Measurements from ENCODE around the gene LIMA1. TPM values are rescaled to one million over a fixed set of nuclear protein-coding genes. Genes with fewer than 3 reads are reported as not detected.

The LIMA1 gene
- total RNA-seq, 4 donors from 2014 or later: 23.9 to 62.7 (median 37.2) TPM

- Histone ChIP-seq H3K4me1 (peaks cover 6 to 19% (median 12%) of the 10 kb centered on the region in 4 donors), H3K27ac (replicated peaks in 1 of 4) (no peak overlapping the region), H3K36me3 (peaks cover 29 to 89% (median 65%) of the 10 kb centered on the region in 4 donors), H3K4me3 (no peak overlapping the region), H3K27me3 (no peaks in the 10 kb centered on the region), H3K9me3 (no peaks in the 10 kb centered on the region)
- TF ChIP-seq CTCF (IDR thresholded peaks at IDR 0.05): no peak
- TF ChIP-seq EP300 (IDR thresholded peaks at IDR 0.05): no peak
- TF ChIP-seq POLR2A (IDR thresholded peaks at IDR 0.05; ENCODE audit: low read depth): no peak
- no peak for TF ChIP-seq POLR2AphosphoS5 (IDR thresholded peaks at IDR 0.05)
- no peak for DNase-seq (ENCODE audit: extremely low spot score)
- intact Hi-C loops (cut with DNase I): no loop called here
- 81% methylated on average over 4 of the region's 4 CpGs for WGBS
These were observed 154.0 kb downstream of the LIMA1 start for GRCh38 chr12:50129290-50129689.

DNA sequence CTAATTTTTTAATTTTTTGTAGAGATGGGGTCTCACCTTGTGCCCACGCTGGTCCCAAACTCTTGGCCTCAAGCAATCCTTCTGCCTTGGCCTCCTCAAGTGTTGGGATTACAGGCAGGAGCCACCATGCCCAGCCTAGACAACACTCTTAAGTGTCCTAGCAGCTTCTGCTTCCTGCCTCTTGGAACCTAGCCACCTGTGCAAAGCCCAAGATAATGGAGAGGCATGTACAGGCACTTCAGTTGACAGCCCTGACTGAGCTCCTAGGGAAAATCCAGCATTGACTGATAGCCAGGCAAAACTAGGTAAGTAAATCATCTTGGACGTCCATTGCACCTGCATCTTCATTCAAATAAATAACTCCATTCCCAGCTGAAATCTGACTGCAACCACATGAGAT, 155.8 kb downstream of the LIMA1 start:
- Histone ChIP-seq H3K9me3 (no peaks in the 10 kb centered on the region), H3K4me1 (peaks cover 6 to 18% (median 8%) of the 10 kb centered on the region in 4 donors), H3K27me3 (no peaks in the 10 kb centered on the region), H3K36me3 (peaks cover 16 to 86% (median 59%) of the 10 kb centered on the region in 4 donors), H3K27ac (replicated peaks in 1 of 4) (peak overlapping the region in 1 of 4 donors; percentile 7), H3K4me3 (no peak overlapping the region)
- intact Hi-C loops (cut with DNase I): no loop called here
- WGBS: 85% methylated on average over 2 of the region's 2 CpGs
- no peak for DNase-seq (ENCODE audit: extremely low spot score)
- TF ChIP-seq POLR2A (IDR thresholded peaks at IDR 0.05; ENCODE audit: low read depth) (no peak), CTCF (IDR thresholded peaks at IDR 0.05) (no peak), POLR2AphosphoS5 (IDR thresholded peaks at IDR 0.05) (no peak), EP300 (IDR thresholded peaks at IDR 0.05) (no peak)

Small RNA genes within 50 kb of the gene (small RNA-seq; reads per million reads assigned to genes)
- gene MIR1293 (0 reads per million in 3 donors), gene RNU6-1093P (0 reads per million in 3 donors)

Other genes starting within 250 kb of the LIMA1 start
- gene ASIC1, start 225.9 kb downstream of the LIMA1 start, total RNA-seq: 1 to 10 TPM in 3 of 4 donors, under 1 TPM in 1; 0.66 to 5.6 (median 2.9) TPM
- gene SMARCD1, start 198.2 kb downstream of the LIMA1 start, total RNA-seq: 10 to 100 TPM; 20.3 to 72.4 (median 45.2) TPM
- 1 to 10 TPM in 1 of 4 donors, under 1 TPM in 3; 0.17 to 2.5 (median 0.60) TPM for gene GPD1, start 179.5 kb downstream of the LIMA1 start, total RNA-seq
- gene COX14, start 171.3 kb downstream of the LIMA1 start, total RNA-seq: 100 to 1,000 TPM in 1 of 4 donors, 10 to 100 TPM in 3; 52.8 to 105 (median 87.6) TPM
- 10 to 100 TPM; 23.0 to 33.6 (median 27.5) TPM for gene CERS5, start 116.2 kb downstream of the LIMA1 start, total RNA-seq
- gene FAM186A, start 113.1 kb upstream of the LIMA1 start, total RNA-seq: not detected
- 10 to 100 TPM; 29.7 to 56.7 (median 39.9) TPM for gene LARP4, start 117.4 kb upstream of the LIMA1 start, total RNA-seq
- 10 to 100 TPM; 18.7 to 23.0 (median 20.6) TPM for gene DIP2B, start 221.5 kb upstream of the LIMA1 start, total RNA-seq